ENCODE data around the gene METTL13. TPM values are rescaled to one million over a fixed set of nuclear protein-coding genes. Genes with fewer than 3 reads are reported as not detected.

Gene METTL13
- total and polyA plus RNA-seq, 8 donors, result 1.8 to 101 (median 14.4) TPM

GRCh38 chr1:171793636-171794035, 12.2 kb downstream of the METTL13 start:
- WGBS, 5 donors, result 94 to 100% (median 100%) methylated on average over 1 of the region's 1 CpG
- Histone ChIP-seq H3K4me1 (peaks cover 0 to 7% (median 4%) of the 10 kb centered on the region in 4 donors), H3K27ac (no peak overlapping the region), H3K4me3 (no peak overlapping the region), H3K9me3 (no peaks in the 10 kb centered on the region), H3K36me3 (peaks cover 60 to 100% (median 100%) of the 10 kb centered on the region in 4 donors), H3K27me3 (no peaks in the 10 kb centered on the region)
- intact Hi-C loops (cut with DNase I; ENCODE audit: low total_unique reads), result no loop called here
- TF ChIP-seq CTCF (IDR thresholded peaks at IDR 0.05) (no peak), POLR2AphosphoS5 (IDR thresholded peaks at IDR 0.05) (no peak), EP300 (IDR thresholded peaks at IDR 0.05) (no peak), POLR2A (IDR thresholded peaks at IDR 0.05) (no peak)
- DNase-seq, result no peak

DNA sequence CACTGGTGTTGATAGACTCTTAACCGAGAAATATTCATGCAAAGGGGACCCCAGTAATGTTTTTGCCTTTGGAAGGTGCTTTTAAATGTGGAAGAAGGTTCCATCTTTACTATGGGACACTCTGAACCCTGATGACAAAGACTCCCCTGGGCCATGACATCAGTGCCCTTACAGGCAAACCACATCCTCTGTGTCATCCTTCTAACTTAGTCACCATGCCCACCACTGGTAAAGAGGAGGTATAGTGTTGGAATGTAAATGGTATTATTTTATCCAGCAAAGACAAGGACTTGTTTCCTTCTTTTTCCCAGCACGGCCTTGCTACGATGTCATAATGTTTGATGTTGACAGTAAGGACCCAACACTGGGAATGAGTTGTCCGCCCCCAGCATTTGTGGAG, 12.6 kb downstream of the METTL13 start:
- H3K36me3 ChIP-seq, result peaks cover 55 to 98% (median 97%) of the 10 kb centered on the region in 4 donors
- WGBS, 5 donors, result 80 to 99% (median 94%) methylated on average over 4 of the region's 4 CpGs
- no peaks in the 10 kb centered on the region for H3K27me3 ChIP-seq
- TF ChIP-seq POLR2A (IDR thresholded peaks at IDR 0.05) (no peak), CTCF (IDR thresholded peaks at IDR 0.05) (no peak), EP300 (IDR thresholded peaks at IDR 0.05) (no peak), POLR2AphosphoS5 (IDR thresholded peaks at IDR 0.05) (no peak)
- H3K4me3 ChIP-seq, result no peak overlapping the region
- no peak for DNase-seq
- H3K9me3 ChIP-seq, result no peaks in the 10 kb centered on the region
- no peak overlapping the region for H3K27ac ChIP-seq
- intact Hi-C loops (cut with DNase I; ENCODE audit: low total_unique reads), result no loop called here
- peaks cover 0 to 8% (median 1%) of the 10 kb centered on the region in 4 donors for H3K4me1 ChIP-seq

- intact Hi-C loops (cut with DNase I; ENCODE audit: low total_unique reads), result no loop called here
- Histone ChIP-seq H3K27me3 (no peaks in the 10 kb centered on the region), H3K27ac (no peak overlapping the region), H3K36me3 (peaks cover 30 to 73% (median 72%) of the 10 kb centered on the region in 4 donors), H3K4me3 (no peak overlapping the region), H3K4me1 (peaks cover 0 to 13% (median 2%) of the 10 kb centered on the region in 4 donors), H3K9me3 (no peaks in the 10 kb centered on the region)
- DNase-seq, result no peak
- no peak for TF ChIP-seq POLR2A (IDR thresholded peaks at IDR 0.05)
- TF ChIP-seq CTCF (IDR thresholded peaks at IDR 0.05), result no peak
- TF ChIP-seq POLR2AphosphoS5 (IDR thresholded peaks at IDR 0.05), result no peak
- TF ChIP-seq EP300 (IDR thresholded peaks at IDR 0.05), result no peak
- WGBS, 5 donors, result 88 to 96% (median 95%) methylated on average over 5 of the region's 5 CpGs
Observed at GRCh38 chr1:171796592-171796991, 15.1 kb downstream of the METTL13 start.

DNA sequence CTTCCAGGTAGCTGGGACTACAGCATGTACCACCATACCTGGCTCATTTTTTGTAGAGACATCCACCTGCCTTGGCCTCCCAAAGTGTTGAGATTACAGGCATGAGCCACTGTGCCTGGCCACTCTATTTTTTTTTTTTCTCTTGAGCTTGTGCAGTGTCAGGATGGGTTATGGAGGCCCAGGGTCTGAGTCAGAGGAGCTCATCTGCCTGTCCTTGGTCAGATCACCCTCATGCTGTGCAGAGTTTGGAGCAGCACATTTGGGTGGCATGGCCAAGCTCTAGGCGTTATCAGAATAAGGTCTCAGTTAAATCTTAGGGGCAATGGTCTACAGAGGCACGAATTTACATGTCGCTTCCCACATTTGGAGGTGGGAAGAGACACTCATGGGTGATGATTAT, 16.9 kb downstream of the METTL13 start:
- TF ChIP-seq POLR2AphosphoS5 (IDR thresholded peaks at IDR 0.05), result no peak
- TF ChIP-seq EP300 (IDR thresholded peaks at IDR 0.05), result no peak
- no peak for TF ChIP-seq CTCF (IDR thresholded peaks at IDR 0.05)
- no peak for TF ChIP-seq POLR2A (IDR thresholded peaks at IDR 0.05)
- WGBS, 5 donors, result 90 to 98% (median 94%) methylated on average over 3 of the region's 3 CpGs
- Histone ChIP-seq H3K9me3 (no peaks in the 10 kb centered on the region), H3K36me3 (peaks cover 21 to 56% (median 55%) of the 10 kb centered on the region in 4 donors), H3K27ac (no peak overlapping the region), H3K4me1 (peaks cover 0 to 14% (median 2%) of the 10 kb centered on the region in 4 donors), H3K27me3 (no peaks in the 10 kb centered on the region), H3K4me3 (no peak overlapping the region)
- intact Hi-C loops (cut with DNase I; ENCODE audit: low total_unique reads), result no loop called here
- DNase-seq, result no peak

All from stomach (tissue), 9 donors.